Tibial artery (tissue), 4 donors: ENCODE measurements around the gene CDH24.

Experiments used
- DNase-seq, 2 donors: peaks; one replicate each; pipeline ENCODE4 v3.0.0-alpha.2; 2019
- H3K27ac ChIP-seq, 2 donors: fragments of 200-600 bp; sonication (generic) in 1 of 2; 1 replicate in 1 of 2; 2 replicates in 1 of 2; pipeline ENCODE4 v1.5.1; 2018 to 2019; ENCODE audit warnings: mild to moderate bottlenecking in 1 of 2
- H3K27me3 ChIP-seq, 2 donors: fragments of 200-600 bp; sonication (generic) in 1 of 2; one replicate each; pipeline versions ENCODE4 v1.5.1 to v1.6.0; 2016 to 2019
- H3K36me3 ChIP-seq, 3 donors: fragments of 200-600 bp; sonication (generic) in 2 of 3; one replicate each; pipeline ENCODE4 v1.5.1; 2016 to 2019; ENCODE audit warnings: mild to moderate bottlenecking in 2 of 3
- H3K4me1 ChIP-seq, 4 donors: fragments of 200-600 bp; sonication (generic) in 2 of 4; 1 replicate in 3 of 4; 2 replicates in 1 of 4; pipeline ENCODE4 v1.5.1; 2016 to 2019
- H3K4me3 ChIP-seq, 2 donors: fragments of 200-600 bp; sonication (generic) in 1 of 2; 1 replicate in 1 of 2; 2 replicates in 1 of 2; pipeline ENCODE4 v1.5.1; 2018 to 2019; ENCODE audit warnings: mild to moderate bottlenecking in 2 of 2
- H3K9me3 ChIP-seq, 3 donors: fragments of 200-600 bp; sonication (generic) in 1 of 3; one replicate each; pipeline ENCODE4 v1.5.1; 2016 to 2019
- intact Hi-C: fragments of 100-400 bp; cut with DNase I; formaldehyde crosslinking; loops from one replicate; pipeline ENCODE4 v1.15.0; 2023; ENCODE audit warnings: low total_unique reads
- TF ChIP-seq, protein P1 (sequence below), 2 experiments: fragments of 200-600 bp in 1 of 2; fragments of 450-650 bp in 1 of 2; IDR thresholded peaks; one replicate each; pipeline ENCODE4 v1.5.1; 2017 to 2019; ENCODE audit warnings: antibody characterized with exemption in 2 of 2, mild to moderate bottlenecking in 1 of 2, moderate library complexity in 1 of 2

Gene CDH24

GRCh38 chr14:23052671-23053070 is 4.6 kb downstream of the CDH24 start:
- intact Hi-C loops: no loop called here
- Histone ChIP-seq H3K36me3 (no peaks in the 10 kb centered on the region), H3K27me3 (peaks cover 0 to 3% of the 10 kb centered on the region in 2 donors), H3K4me1 (peaks cover 0 to 14% (median 12%) of the 10 kb centered on the region in 4 donors), H3K9me3 (no peaks in the 10 kb centered on the region), H3K4me3 (no peak overlapping the region), H3K27ac (no peak overlapping the region)
- TF ChIP-seq, protein P1, sequence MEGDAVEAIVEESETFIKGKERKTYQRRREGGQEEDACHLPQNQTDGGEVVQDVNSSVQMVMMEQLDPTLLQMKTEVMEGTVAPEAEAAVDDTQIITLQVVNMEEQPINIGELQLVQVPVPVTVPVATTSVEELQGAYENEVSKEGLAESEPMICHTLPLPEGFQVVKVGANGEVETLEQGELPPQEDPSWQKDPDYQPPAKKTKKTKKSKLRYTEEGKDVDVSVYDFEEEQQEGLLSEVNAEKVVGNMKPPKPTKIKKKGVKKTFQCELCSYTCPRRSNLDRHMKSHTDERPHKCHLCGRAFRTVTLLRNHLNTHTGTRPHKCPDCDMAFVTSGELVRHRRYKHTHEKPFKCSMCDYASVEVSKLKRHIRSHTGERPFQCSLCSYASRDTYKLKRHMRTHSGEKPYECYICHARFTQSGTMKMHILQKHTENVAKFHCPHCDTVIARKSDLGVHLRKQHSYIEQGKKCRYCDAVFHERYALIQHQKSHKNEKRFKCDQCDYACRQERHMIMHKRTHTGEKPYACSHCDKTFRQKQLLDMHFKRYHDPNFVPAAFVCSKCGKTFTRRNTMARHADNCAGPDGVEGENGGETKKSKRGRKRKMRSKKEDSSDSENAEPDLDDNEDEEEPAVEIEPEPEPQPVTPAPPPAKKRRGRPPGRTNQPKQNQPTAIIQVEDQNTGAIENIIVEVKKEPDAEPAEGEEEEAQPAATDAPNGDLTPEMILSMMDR (IDR thresholded peaks at IDR 0.05): no peak
- DNase-seq: peak in 1 of 2 donors; percentile 9

GRCh38 chr14:23052182-23052623 is 5.1 kb downstream of the CDH24 start:
- intact Hi-C loops: no loop called here
- Histone ChIP-seq H3K4me1 (peaks cover 0 to 12% (median 11%) of the 10 kb centered on the region in 4 donors), H3K36me3 (no peaks in the 10 kb centered on the region), H3K4me3 (no peak overlapping the region), H3K9me3 (no peaks in the 10 kb centered on the region), H3K27ac (no peak overlapping the region), H3K27me3 (peaks cover 0 to 3% of the 10 kb centered on the region in 2 donors)
- TF ChIP-seq, protein P1 (IDR thresholded peaks at IDR 0.05): peak in 1 of 2 experiments; percentile 9
- DNase-seq: no peak

GRCh38 chr14:23051141-23052057 is 5.9 kb downstream of the CDH24 start:
- H3K27me3 ChIP-seq: peaks cover 0 to 3% of the 10 kb centered on the region in 2 donors
- no peak for DNase-seq
- H3K4me1 ChIP-seq: peaks cover 0 to 4% (median 3%) of the 10 kb centered on the region in 4 donors
- TF ChIP-seq, protein P1 (IDR thresholded peaks at IDR 0.05): no peak
- H3K9me3 ChIP-seq: no peaks in the 10 kb centered on the region
- H3K27ac ChIP-seq: no peak overlapping the region
- H3K4me3 ChIP-seq: no peak overlapping the region
- intact Hi-C loops: no loop called here
- no peaks in the 10 kb centered on the region for H3K36me3 ChIP-seq

DNA sequence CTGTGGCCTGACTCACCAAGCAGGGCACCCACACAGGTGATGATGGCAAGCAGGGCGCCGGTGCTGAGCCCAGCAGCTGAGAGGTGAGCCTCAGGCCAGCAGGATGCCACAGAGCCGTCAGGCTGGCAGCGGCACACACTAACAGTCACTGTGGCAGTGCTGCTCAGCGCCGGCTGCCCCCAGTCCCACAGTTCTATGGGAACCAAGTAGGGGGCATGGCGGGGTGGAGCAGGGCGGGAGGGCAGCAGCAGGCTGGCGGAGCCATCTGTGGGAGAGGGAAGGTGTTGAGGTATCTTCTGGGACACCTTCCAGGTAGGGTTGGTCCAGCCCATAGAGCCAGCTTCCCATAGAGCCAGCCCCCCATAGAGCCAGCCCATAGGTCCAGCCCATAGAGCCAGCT is 8.3 kb downstream of the CDH24 start:
- intact Hi-C loops: no loop called here
- TF ChIP-seq, protein P1 (IDR thresholded peaks at IDR 0.05): no peak
- Histone ChIP-seq H3K36me3 (no peaks in the 10 kb centered on the region), H3K27me3 (peaks cover 0 to 3% of the 10 kb centered on the region in 2 donors), H3K4me1 (no peaks in the 10 kb centered on the region), H3K4me3 (no peak overlapping the region), H3K27ac (no peak overlapping the region), H3K9me3 (no peaks in the 10 kb centered on the region)
- DNase-seq: no peak

DNA sequence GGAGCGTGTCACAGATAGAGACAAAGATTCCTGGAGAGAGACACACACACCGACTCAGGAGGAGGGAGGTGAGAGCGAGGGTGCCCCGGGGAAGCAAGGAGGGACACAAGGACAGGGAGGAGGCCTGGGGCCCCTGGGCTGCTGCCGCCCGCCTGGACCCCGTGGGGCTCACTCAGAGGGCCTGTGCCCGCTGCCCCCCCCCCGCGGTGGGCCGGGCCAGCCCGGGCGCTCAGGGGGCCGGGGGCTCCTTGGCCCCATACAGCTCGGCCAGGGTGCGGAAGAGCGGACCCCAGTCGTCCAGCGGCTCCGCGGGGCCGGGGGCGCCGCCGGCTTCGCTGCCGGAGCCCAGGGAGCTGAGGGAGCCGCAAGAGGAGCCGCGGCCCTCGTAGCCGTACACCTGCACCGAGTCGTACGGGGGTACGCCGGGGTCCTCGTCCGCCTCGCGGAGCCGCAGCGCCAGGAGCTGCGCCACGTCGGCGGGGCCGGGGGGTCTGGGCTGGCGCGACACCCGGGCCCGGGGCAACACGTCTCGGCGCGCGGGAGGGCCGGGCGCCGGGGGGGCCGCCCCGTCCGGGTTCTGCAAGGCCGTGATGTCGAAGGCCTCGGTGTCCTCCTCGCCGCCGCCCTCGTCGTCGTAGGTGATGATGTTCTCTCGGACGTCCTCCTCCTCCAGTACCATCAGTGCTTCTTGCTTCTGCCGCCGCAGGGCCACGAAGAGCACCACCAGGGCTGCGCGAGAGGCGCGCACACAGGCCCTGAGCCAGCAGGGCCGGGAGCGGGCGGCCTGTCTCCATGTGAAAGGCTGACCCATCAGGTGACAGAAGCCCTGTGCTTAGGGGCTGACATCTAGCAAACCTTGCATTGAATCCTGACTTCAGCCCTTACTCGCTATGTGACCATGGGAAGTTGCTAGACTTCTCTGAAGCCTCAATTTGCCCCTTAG is 9.3 kb downstream of the CDH24 start:
- Histone ChIP-seq H3K4me3 (no peak overlapping the region), H3K27me3 (peaks cover 0 to 3% of the 10 kb centered on the region in 2 donors), H3K27ac (no peak overlapping the region), H3K9me3 (no peaks in the 10 kb centered on the region), H3K36me3 (no peaks in the 10 kb centered on the region), H3K4me1 (no peaks in the 10 kb centered on the region)
- TF ChIP-seq, protein P1 (IDR thresholded peaks at IDR 0.05): no peak
- intact Hi-C loops: no loop called here
- DNase-seq: no peak
